GF-D8 (cell line): ENCODE results near the gene CPXM1.
"Not testable (repeated sequence)": the region's sequence is repeated elsewhere in the genome, so short reads cannot be mapped to it uniquely, and the experiment has no call there.

Source experiments
- DNase-seq: peaks from one replicate; lab custom pipeline; 2025; lab: John Stamatoyannopoulos, UW

CPXM1 gene

DNA sequence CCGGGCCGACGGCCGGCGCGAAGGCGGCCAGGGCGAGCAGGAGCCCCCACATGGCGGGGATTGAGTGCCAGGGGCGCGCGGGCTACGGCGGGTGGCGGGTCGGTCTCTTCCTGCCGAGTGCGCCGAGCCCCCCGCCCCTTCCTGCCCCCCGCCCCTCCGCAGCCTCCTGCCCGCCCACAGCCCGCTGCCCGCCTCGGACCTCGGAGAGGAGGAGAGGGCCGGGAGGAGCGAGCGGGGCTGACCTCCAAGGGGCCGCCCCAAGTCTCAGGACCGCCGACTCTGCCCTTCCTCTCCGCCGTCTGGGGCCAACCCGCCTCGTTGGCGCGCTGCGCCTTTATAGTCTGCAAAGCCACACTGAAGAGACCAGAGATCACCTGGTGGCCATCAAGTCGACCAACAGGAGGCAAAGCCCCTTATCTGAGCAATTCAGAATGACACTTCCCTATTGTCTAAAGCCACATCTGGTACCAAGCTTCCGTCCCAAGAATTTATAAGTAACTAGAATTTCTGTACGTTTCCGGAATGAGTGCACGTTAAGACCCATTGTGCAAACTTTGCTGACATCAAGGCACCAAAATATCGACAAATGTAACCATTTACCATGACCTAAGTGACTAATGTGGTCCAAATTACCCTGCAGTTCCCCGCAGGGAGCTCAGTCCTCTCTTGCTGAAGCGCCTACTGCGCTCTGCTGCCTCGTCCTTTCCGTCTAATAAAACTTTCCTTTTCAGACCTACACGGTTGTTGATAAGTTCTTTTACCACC lies at the start of gene CPXM1:
CPXM1 (minus strand) TSS at position 107 of the 765 bp plus-strand sequence; CDS start at position 52, 55 bp downstream.
- DNase-seq, result peak; percentile 92

GRCh38 chr20:2849529-2849928 lies 49.1 kb upstream of the CPXM1 start:
- DNase-seq, result no peak

- no peak for DNase-seq
Observed at GRCh38 chr20:2847802-2848201, 47.4 kb upstream of the CPXM1 start.

DNA sequence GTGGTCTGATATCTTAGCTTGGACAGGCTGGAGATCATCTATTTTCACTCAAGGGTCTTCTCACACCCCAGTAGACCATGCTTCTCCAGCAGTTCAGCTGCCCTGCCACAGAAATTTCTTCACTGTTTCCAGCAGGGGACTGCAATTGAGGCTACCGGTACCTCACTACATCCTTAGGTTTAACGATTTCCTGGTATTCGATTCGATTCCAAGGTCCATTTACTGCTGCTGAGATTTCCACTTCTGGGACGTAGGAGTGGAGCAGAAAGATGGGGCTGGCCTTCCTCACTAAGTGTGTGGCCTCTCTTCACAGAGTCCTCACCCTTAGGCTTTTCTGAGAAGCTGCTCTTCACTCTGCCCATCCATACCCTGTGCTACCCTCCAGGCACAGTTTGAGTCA lies 46.3 kb upstream of the CPXM1 start:
- DNase-seq, result no peak

- DNase-seq, result no peak
Observed at GRCh38 chr20:2845607-2846006, 45.2 kb upstream of the CPXM1 start.

- no peak for DNase-seq
Observed at GRCh38 chr20:2840967-2841531, 40.6 kb upstream of the CPXM1 start.

DNA sequence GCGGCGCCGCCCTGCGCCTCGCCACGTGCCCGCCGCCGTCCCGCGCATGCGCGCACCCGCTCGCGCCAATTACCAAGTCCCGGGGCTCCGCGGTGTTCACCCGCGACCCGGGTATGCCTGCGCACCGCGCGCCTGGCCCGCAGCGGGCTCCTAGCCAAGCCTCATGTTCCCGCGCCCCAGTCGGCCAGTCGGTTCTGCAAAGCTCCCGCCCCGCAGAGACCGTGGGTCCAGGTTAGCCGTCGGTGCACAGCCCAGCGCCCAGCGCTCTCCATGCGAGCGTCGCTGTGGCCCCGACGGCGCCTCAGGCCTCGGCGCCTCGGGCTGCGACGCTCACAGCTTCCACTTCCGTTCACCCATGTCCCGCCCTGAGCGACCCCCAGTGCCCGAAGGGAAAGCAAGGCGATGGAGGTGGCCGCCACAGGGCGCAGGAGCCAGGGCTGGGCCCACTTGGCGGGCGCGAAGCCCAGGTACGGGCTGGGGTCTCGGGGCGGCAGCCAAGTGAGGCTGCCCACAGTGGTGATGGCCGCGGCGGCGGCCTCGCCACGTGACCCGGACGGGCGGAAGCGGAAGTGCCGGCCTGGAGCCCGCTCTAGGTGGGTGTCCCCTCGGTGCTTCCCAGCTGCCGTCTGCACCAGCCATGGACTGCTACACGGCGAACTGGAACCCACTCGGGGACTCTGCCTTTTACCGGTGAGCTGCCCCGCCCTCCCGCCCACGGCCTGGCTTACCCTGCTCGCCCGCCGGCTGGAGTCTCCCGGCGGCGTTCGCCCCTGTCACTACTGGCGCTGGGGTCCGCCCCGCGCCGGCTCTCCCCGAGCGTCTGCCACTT lies 39.9 kb upstream of the CPXM1 start, which contains the start of the genes PCED1A and VPS16:
PCED1A (minus strand) TSS at position 518 of the 829 bp plus-strand sequence. CDS start 743 bp downstream, outside the sequence.
VPS16 (plus strand) TSS at position 608 of the 829 bp plus-strand sequence; CDS start at position 638, 30 bp downstream.
- peak; percentile 51 for DNase-seq

DNA sequence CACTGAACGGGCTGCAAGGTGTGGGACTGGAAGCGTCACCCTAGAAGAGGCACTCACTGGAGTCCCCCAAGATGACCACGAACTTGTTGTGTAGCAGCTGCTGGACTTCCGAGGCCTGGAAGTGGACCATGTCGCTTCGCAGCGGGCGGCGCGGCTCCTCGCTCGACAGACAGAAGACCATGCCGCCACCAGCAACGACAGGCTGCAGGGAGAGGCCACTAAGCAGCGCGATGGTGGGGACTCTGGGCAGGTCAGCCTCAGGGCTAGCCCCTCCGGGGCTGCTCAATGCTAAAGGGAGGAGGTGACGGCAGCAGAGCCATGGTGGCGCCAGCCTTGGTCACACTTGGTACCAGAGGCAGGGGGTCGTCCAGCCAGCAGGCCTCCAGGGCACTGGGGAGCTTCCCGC lies 39.3 kb upstream of the CPXM1 start:
- DNase-seq, result no peak

DNA sequence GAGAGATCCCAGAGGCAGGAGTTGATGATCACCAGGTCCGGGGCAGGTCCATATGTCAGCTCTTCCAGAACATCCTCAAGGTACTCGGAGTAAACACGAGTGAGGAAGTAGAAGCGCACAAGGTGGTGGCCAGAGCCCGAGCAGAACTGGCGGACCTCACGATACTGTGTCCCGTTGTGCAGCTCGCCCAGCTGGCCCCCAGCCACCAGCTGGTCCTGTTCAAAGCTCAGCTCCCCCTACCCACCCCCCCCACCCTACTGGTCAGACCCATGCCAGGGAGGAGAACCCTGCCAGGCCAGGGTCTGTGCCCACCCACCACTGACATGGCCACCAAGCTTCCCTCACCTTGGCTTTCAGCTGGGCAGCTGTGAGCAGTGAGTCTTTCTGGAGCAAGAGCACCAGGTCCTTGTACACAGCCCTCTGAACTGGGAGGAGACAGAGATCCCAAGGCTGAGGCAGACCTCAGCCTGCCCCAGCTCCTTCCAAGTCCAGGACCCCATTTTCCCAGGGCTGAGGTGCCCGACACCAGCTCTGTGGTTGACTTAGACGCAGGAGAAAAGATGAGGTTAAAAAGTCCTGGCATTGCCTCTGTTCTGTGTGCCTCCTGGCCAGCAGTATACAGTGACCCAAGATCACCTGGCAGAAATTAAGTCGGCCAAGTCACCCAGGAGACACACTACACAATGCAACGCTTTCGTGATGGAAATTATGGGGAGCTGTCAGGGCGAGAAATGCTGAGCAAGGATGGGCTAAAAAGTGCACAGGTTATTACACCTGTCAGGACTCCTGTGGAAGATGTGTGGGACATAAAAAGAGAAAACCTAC lies 38.6 kb upstream of the CPXM1 start:
- no peak for DNase-seq

DNA sequence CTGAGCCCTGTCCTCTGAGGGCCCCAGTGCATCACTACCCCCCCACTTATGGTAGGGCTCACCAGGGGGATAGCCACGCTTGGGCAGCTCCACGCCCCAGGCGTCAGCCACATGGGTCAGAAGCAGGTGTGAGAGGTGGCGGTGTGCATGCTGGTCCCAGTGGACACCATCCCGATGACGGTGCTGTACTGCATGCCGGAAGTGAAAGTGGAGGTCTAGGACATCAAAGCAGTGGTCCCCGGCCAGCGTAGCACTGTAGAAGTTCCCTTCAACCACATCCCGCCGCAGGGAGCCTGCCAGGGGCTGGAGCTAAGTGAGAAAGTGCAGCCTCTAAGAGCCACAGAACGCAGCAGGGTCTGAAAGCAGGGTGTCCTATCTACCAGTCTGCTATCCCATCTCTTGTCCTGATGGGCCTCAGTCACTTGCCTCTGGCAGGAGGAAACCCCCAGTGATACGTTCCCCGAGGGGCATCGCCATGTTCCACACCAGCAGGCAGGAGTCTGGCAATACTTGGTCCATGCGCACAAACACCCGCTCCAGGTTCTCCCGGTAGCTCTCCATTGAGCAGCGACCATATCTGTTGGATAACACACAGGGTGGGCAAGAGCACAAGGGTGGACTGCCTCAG lies 37.9 kb upstream of the CPXM1 start:
- no peak for DNase-seq

DNA sequence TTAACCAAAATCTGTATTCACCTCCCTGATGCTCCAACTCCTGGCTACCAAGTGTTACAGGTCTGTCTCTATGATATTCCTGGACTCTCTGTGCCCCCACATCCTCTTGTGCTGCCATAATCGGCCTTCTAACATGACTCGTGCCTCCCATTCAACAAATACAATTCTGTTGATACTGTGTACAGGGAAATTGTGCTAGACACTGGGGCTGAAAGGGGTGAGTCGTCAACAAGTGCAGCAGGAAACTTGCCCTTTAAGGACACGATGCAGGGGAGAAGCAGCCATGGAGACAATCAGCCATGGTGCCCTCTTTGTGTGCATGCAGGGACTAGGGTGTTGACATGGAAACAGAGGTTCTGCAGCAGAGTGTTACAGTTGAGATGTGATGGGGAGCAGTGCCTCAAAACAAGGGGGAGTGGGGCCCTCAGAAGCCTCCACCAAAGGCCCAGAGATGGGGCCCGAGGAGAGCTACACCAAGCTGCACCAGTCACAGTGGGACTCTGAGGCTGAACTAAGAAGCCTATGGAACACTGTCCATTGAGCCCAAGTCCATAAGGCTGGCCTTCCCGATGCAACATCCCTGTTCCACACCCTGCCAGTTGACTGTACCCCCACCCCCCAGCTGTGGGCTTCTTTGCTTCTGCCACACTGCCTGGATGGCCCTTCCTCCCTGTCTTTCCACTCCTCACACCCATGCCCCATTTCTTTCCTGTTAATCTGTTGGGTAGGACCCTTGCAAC lies 37.0 kb upstream of the CPXM1 start:
- no peak for DNase-seq

- DNase-seq, result no peak
Observed at GRCh38 chr20:2836035-2836434, 35.6 kb upstream of the CPXM1 start.

DNA sequence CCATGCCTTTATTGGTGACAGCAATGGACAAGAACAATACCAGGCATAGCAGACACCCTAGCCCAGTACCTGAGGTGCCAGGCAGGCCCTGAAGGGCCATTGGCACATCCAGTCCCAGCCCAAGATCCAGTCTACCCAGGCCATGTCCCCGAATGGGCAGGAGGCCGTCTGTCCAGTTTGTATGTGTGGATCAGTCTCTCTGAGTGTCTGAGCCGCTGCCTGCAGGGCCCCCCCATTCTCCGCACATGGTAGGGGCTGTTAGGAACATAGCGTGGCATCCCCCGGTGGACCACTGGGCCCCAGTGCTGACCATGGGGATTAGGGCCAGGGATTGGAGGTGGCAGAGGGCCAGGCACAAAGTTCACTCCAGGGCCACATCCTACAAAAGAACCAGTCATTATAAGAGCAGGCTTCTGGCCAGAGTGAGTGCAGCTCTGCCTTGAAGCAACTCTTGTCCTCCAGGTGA lies 34.9 kb upstream of the CPXM1 start:
- no peak for DNase-seq

DNA sequence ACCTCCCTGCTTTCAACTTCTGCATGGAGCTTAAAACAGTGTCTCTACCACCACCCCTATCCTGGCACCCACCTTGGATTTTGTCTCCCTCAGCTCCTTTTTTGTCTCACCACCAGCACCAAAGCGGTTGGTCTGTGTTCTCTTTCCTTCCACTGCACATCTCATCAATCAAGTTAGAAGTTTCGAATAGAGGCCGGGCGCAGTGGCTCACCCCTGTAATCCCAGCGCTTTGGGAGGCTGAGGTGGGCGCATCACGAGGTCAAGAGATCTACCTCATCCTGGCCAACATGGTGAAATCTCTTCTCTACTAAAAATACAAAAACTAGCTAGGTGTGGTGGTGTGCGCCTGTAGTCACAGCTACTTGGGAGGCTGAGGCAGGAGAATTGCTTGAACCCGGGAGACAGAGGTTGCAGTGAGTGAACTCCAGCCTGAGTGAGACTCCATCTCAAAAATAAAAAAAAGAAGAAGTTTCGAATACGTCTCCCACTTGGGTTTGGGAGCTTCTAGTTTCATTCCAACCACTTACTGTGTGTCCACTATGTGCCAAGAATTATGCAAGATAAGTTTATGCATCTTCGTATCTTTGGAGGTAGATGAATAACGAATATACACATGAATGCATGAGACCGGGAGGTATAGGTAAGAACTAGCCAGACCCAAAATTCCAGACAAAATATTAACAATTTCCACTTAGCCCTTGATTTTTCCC lies 34.1 kb upstream of the CPXM1 start:
- no peak for DNase-seq

DNA sequence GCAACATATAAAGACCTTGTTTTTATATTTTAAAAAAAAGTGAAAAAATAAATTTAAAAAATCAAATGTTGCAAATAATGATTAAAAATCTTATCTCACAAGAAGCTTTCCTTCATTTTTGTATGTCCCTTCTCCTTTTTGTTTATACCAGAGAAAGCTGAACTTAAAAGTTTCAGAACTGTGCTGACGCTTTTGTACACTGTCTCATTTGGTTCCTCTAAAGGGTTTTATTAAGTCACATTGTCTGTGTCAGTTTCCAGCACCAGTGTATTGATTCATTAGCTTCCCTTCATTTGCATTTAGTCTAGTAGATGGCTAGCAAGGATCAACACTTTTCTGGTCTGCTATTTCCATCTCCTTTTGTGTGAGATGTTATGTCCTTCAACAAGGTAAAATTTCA lies 33.3 kb upstream of the CPXM1 start:
- DNase-seq, result no peak

GRCh38 chr20:2831206-2831605 lies 30.8 kb upstream of the CPXM1 start:
- not testable (repeated sequence) for DNase-seq

- DNase-seq, result no peak
Observed at GRCh38 chr20:2829376-2829775, 28.9 kb upstream of the CPXM1 start.

DNA sequence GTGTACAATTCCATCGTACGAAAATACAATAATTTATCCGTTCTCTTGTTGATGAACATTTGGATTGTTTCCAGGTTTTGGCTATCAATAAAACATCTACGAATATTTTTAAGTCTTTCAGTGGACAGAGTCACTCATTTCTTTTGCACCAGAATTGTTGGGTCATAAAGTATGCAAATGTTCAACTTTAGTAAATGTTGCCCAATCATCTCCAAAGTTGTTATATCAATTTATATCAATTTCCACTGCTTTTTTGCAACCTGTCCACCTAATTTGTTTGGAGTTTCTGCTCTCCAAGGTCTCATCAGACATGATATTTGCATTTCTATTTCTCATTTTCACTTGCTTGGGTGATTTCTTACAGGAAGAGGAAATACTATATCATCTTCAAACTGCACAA lies 26.2 kb upstream of the CPXM1 start:
- DNase-seq, result no peak

GRCh38 chr20:2825761-2826160 lies 25.3 kb upstream of the CPXM1 start:
- no peak for DNase-seq

DNA sequence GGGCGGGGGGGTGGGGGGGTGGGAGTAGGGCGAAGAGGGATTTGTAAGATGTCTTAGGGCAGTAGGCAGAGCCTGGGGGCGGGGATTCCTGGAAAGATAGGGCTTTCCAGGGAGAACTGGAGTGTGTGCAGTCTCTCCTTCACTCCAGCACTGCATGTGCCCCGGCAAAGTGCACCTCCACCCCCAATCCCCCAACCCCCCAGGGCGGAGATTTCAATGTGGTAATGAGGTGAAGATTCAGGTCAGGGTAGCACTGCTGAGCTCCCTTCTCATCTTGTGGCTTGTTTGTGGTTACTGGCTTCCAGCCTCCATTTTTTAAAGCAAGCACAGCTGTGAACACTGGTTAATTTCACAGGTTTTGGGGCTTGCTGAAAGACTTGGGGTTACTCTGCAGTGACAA lies 21.6 kb upstream of the CPXM1 start:
- DNase-seq, result peak; percentile 12
